ENCODE measurements around the gene PPP1R26.
"Not testable (repeated sequence)": the region's sequence is repeated elsewhere in the genome, so short reads cannot be mapped to it uniquely, and the experiment has no call there.

Gene PPP1R26, protein sequence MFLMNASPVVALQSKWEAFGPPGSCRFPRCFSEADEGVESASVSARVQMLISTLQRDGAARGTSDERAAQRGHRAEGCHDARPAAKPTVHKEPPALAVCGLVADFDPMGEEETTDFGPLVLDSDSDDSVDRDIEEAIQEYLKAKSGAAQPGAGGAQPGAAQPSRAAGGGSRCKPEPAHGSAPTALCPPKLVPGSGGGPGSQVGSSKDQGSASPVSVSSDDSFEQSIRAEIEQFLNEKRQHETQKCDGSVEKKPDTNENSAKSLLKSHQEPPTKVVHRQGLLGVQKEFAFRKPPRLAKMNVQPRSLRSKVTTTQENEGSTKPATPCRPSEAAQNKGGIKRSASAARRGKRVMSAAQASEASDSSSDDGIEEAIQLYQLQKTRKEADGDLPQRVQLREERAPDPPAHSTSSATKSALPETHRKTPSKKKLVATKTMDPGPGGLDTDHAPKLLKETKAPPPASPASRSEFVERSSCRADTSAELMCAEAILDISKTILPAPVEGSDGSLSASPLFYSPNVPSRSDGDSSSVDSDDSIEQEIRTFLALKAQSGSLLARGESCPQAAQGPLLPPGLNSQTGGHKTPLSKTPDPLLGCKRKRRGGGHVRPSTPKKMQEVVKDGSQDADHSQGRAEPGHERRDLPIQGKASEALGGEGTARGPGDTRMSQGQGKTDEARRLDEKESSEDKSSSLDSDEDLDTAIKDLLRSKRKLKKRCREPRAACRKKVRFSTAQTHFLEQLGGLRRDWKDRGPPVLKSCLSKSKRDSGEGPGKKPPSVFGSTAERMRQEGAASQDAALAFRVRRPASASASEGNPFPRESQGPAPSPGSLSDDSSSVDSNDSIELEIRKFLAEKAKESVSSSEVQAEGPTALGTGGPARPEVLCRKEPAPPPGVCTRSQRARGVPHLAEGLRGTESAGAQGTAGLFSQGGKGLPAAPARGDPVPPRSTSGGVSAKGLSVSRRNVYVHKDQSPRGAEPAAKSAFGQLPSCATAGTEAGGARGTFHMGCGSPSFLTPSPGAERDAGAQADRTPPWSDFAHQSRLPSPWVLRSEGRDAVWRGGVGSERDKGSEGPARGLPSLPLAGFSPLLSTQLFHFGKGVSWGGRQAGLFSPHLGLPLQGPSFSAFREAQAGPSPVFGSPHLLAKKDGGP (N-terminal part only)

DNA sequence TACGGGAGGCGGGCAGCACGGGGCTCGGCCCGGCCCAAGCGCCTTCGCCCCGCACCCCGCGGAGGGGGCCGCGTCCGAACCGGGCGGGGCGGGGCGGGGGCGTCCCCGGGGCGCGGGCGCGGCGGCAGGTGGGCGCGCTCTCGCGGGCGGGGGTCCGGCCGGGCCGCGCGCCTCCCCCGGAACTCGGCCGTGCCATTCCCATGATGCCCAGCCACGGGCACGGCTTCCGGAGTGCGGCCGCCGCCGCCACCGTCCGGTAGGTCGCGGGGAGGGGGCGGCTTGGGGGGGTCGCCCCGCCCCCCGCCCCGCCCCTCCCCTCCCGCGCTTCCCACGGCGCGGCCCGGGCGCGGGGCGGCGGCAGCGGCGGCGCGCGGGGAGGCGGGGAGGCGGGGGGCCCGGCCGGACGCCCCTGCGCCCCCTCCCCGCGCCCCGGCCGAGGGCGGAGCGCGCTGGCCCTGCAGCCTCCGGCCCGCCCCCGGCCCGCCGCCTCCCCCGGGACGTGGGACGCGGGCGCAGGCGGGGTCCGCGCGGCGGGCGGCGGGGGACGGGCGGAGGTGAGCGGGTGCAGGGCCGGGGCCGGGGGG, at the start of gene PPP1R26:
Gene PPP1R26 (plus strand): TSS at position 314 of the 584 bp plus-strand sequence. CDS start 4,729 bp downstream, outside the sequence.
- no peak for DNase-seq (ENCODE audit: low read depth)
- H3K4me3 ChIP-seq (ENCODE audit: low read depth, low read length): peak within 1 kb of the TSS; percentile 81

DNA sequence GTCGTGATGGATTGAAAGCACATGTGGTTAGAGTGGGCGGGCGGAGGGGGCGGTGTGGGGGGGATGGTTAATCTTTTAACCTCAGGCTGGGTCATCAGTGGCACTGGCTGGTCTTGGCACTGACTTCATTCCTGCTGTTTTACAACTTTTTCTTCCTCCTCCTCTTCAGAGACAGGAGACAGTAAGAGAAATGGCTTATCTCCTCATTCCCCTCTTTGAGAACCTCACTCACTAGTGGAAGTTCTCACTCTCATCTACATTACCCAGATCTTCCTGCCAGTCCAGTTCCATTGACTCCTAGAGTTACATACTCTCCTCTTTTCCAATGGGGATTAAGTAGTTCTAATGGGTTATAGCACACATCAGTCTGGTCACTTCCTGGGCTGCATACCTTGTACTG, 42.3 kb upstream of the PPP1R26 start:
- no peak for DNase-seq (ENCODE audit: low read depth)
- no peak overlapping the region for H3K4me3 ChIP-seq (ENCODE audit: low read depth, low read length)

DNA sequence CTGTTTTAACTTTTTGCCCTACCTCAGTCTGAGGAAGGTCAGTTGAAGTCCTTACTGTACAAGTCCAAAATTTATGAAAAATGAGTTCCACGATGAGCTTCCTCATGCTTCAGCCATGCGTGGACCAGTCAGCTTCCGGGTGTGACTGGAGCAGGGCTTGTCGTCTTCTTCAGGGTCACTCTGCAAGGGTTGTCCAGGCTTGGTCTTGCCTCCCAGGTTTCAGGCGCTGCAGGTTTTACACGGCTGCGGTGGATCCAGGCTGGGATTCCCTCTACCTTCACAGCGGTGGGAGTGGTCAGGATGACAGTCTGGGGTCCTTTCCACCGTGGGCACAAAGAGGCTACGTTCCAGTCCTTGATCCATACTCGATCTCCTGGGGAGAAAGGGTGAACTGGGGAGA, 41.9 kb upstream of the PPP1R26 start:
- not testable (repeated sequence) for H3K4me3 ChIP-seq (ENCODE audit: low read depth, low read length); DNase-seq (ENCODE audit: low read depth)

DNA sequence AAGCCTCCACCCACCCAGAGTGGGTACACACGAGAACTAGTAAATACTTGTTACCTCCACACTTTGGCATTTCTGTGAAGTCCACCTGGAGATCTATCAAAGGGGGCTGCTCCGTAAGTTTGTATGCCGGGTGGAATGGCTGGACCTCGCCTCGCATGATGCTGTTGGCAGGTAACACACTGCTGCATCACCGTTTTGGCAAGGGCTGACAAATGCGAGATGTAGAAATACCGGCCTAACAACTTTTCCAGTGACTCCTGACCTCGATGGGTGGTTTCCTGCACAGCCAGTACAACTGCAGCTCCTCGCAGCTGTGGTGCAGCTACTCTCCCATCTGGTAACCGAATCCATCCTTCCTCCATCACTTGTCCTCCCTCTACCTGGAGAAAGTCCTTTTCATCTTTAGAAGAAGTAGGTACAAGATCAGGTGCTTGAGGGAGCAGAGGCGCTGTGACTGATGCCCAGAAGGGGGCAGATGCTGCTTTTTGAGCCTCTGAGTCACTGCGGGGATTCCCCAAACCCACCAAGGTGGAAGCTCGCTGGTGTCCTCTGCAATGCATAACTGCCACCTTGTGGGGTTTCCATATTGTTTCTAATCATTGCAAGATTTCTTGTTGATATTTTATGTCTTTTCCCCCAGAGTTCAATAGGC, 40.9 kb upstream of the PPP1R26 start:
- DNase-seq (ENCODE audit: low read depth); H3K4me3 ChIP-seq (ENCODE audit: low read depth, low read length): not testable (repeated sequence)

DNA sequence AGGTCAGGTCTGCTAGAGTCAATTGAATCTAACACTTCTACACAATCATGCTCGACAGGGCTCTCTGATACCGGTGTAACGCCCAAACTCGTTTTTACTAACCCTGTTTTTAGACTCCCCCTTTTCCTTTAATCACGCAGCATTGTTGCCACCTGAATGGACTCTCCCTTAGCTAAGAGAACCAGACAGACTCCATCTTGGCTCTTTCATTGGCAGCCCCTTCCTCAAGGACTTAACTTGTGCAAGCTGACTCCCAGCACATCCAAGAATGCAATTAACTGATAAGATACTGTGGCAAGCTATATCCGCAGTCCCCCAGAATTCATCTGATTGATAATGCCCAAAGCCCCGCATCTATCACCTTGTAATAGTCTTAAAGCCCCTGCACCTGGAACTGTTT, 40.1 kb upstream of the PPP1R26 start:
- not testable (repeated sequence) for H3K4me3 ChIP-seq (ENCODE audit: low read depth, low read length); DNase-seq (ENCODE audit: low read depth)

DNA sequence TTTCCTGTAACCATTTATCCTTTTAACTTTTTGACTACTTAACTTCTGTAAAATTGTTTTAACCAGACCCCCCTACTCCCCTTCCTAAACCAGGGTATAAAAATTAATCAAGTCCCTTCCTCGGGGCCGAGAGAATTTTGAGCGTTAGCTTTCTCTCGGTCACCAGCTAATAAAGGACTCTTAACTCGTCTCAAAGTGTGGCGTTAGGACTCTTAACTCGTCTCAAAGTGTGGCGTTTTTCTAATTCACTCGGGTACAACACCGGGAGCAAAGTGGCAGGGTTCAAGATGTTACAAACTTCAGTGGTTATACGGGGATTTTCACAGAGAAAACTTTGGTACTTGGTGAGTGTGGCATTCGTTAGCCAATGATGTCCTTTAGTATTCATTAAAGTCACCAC, 39.7 kb upstream of the PPP1R26 start:
- no peak for DNase-seq (ENCODE audit: low read depth)
- no peak overlapping the region for H3K4me3 ChIP-seq (ENCODE audit: low read depth, low read length)

DNA sequence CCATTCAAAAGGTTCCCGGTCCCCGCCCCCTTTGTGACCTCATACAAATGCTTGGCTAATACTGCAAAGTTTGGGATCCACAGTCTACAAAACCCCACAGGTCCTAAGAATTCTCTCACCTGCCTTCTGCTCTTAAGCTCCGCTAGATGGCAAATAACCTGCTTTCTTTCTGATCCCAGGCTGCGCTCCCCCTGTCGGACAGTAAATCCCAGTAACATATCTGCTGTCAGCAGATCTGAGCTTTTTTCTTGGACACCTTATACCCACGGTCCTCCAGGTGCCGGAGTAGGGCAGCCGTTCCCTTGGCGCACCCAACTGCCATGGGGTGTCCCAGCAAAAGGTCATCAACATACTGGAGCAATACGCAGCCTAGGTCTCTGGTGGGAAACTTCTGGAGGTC, 39.0 kb upstream of the PPP1R26 start:
- no peak overlapping the region for H3K4me3 ChIP-seq (ENCODE audit: low read depth, low read length)
- no peak for DNase-seq (ENCODE audit: low read depth)

DNA sequence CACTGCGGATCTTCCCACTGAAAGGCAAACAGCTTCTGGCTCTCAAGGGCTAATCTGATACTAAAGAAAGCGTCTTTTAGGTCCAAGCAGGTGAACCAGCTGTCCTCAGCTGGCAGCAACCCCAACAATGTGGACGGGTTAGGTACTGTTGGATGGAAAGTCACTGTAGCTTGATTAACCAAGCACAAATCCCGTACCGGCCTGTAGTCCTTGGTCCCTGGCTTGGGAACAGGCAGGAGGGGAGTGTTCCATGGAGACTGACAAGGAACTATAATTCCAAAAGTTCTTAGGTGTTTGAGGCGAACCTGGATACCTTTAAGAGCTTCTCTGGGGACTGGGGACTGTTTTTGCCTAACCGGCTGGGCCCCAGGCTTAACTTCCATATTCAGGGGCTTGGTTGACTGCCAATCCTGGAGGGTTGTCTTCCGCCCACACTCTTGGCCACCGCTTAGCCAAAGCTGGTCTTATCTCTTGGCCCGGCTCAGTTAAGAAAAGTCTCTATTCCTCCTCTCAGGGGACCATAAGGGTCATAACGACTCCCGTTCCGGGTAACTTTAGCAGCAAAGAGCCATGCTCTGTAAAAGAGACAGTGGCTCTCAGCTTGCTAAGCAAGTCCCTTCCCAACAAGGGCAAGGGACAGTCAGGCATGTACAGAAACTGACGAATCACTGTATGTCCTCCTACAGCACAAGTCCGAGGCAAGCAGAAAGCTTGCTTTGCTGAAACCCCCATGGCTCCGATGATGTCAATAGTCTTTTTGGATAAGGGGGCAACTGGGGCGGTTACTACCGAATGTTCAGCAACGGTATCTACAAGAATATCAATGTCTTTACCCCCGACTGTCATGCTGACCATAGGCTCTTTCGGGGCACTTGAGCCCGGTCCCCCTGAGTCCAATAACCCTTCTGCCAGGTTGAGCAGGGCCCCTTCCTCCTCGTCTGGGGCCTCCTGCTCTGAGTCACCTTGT, 38.2 kb upstream of the PPP1R26 start:
- not testable (repeated sequence) for DNase-seq (ENCODE audit: low read depth)

DNA sequence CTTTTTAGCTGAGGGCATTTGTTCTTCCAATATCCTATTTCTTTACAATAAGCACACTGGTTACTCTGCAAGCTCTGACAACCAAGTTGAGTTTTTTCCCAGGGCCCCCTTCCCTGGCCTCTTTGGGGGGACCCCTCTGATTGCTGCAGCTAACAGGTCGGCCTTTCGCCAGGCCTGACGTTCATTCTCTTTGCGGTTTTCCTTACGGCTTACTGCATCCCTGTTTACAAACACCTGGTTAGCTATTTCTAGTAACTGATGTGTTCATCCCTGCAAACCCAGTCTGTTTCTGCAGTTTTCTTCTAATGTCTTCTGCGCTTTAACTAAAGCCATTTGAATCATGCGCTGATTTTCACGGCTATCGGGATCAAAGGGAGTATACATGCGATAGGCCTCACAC, 37.5 kb upstream of the PPP1R26 start:
- no peak overlapping the region for H3K4me3 ChIP-seq (ENCODE audit: low read depth, low read length)
- DNase-seq (ENCODE audit: low read depth): no peak

More for the DNA sequence above, 38.2 kb upstream of the PPP1R26 start:
- not testable (repeated sequence) for H3K4me3 ChIP-seq (ENCODE audit: low read depth, low read length)

DNA sequence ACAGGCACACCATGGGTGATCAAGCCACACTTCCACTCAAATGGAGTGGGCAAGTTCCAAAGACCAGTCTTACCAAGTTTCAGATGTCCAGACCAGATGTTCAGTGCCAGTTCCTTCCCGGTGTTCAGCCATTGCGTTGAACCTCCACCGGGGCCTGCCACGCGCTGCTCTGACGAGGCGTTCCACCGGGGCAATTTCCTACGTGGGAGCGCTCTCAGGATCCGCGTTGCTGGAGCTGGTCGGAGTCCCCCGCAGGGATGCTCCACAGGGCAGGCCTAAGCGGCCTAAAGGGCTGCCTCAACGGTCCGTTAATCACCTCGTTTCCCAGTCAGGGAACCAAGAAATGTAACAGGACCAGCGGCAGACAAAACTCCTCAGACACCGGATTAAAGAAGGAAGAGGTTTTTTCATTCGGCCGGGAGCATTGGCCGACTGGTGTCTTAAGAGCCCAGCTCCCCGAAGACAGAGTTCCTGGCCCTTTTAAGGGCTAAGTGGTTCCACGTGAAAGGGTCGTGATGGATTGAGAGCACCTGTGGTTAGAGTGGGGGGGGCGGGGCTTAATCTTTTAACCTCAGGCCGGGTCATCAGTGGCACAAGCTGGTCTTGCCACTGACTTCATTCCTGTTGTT, 35.7 kb upstream of the PPP1R26 start:
- DNase-seq (ENCODE audit: low read depth): no peak
- no peak overlapping the region for H3K4me3 ChIP-seq (ENCODE audit: low read depth, low read length)

DNA sequence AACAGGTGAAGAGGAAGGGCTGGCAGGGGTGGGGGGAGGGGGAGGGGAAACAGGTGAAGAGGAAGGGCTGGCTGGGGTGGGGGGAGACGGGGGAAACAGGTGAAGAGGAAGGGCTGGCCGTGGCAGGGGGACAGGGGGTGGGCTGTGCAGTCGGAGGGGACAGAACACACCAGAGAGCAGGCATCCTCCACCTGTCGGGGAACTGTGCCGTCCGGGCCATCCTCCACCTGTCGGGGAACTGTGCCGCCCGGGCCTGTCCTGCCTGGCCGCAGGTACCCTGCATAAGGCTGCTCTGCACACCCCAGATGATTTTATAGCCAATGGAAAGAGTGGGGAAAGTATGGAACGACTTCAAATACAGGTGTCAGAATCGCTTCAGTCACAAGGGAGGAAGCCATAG, 32.5 kb upstream of the PPP1R26 start:
- no peak for DNase-seq (ENCODE audit: low read depth)
- H3K4me3 ChIP-seq (ENCODE audit: low read depth, low read length): no peak overlapping the region

DNA sequence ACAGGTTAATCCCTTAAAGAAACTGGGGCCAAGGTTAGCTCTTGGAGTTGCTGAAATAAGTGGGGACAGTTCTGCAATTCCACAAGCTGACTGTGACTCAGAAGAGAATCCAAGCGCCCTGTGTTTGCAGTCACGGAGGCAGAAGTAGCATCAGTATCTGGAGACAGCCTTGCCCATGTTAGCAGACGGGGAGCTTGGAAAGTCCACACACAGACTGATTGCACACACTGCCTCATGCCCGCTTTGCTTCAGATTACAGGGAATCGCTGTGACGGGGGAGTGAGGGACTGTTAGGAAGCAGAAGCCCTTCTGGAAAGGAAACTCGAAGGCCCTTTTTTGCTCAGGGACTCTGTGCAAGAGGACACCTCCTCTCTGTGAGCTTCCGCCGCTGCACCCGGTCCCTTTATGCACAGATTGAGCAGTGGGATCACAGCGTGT, 30.9 kb upstream of the PPP1R26 start:
- DNase-seq (ENCODE audit: low read depth): no peak
- H3K4me3 ChIP-seq (ENCODE audit: low read depth, low read length): no peak overlapping the region

DNA sequence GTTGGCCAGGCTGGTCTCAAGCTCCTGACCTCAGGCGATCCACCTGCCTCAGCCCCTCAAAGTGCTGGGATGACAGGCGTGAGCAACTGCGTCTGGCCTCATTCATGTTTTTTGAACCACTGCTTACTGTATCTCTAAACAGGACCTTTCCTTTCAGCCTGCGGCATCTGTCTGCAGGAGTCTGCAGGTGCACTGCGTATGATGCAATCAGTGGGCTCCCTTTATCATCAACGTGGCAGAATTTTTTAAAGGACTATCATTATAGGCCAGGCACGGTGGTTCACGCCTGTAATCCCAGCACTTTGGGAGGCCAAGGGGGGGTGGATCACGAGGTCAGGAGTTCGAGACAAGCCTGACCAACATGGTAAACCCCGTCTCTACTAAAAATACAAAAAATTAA, 30.1 kb upstream of the PPP1R26 start:
- DNase-seq (ENCODE audit: low read depth); H3K4me3 ChIP-seq (ENCODE audit: low read depth, low read length): not testable (repeated sequence)

DNA sequence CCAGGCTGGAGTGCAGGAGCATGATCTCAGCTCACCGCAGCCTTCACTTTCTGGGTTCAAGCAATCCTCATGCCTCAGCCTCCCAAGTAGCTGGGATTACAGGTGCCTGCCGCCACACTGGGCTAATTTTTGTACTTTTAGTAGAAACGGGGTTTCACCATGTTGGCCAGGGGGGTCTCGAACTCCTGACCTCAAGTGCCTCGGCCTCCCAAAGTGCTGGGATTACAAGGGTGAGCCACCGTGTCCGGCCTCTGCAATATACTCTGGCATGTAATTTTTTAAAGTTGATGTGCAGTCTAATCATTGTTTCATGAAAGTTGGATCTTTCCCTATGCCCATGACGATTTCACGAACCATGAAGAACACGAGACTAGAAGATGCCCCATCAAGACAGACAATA, 28.6 kb upstream of the PPP1R26 start:
- H3K4me3 ChIP-seq (ENCODE audit: low read depth, low read length): no peak overlapping the region
- DNase-seq (ENCODE audit: low read depth): no peak

DNA sequence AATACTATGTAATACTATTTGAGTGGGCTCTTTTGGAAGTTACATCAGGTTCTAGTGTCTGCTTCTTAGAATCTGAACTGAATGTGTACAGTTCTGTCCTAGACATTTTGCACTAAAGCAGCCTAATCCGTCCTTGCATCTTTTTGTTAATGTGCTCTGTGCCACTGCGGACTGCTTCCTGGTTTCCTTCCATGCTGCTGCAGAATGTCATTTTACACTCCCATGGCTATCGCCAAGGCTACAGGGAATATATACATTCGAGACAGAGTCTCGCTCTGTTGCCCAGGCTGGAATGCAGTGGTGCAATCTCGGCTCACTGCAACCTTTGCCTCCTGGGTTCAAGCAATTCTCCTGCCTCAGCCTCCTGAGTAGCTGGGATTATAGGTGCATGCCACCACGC, 27.7 kb upstream of the PPP1R26 start:
- DNase-seq (ENCODE audit: low read depth); H3K4me3 ChIP-seq (ENCODE audit: low read depth, low read length): not testable (repeated sequence)

DNA sequence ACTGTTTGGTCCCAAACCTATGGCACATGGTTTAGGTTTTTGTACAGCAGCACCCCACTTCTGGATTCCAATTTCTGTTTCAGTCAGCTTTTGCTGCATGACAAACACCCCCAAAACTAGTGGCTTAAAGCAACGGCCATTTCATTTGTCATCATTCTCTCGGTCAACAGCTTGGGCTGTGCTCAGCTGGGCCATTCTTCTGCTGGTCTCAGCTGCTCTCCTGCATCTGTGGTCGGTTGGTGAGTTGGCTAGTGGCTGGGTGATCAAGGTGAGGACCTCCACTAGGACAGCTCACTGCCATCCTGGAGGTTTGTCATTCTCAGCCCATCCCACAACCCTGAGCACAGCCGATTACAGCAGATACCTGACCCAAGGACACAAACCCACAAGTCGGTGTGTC, 24.8 kb upstream of the PPP1R26 start:
- no peak for DNase-seq (ENCODE audit: low read depth)
- no peak overlapping the region for H3K4me3 ChIP-seq (ENCODE audit: low read depth, low read length)

DNA sequence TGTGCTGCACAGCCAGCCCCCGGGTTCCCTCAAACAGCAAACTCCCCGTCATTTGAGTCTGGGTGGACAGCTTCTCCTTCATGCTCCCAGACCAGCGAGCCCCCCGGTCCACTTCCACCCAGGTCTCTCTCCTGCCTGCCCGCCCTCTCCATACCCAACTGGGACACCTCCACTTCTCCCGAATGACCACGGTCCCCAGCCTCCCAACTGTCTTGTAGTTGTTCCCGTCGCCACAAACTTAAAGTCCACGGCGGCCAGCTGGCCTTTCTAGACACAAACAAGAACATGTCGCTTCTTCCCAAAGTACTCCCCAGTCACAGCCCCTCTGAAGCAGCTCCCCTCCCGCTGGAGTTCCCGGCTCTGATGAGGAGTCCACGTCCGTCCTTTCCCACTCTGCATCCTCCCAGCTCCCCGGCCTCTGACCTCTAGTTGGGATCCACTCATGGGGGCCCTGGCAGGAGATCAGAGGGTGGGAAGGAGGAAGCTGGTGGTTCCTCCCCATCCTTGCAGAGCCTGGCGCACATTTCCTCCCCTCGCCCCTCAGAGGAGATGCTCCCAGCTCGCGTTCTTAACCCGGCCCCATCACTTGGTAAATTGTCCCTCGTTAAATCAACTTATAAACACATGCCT, 24.1 kb upstream of the PPP1R26 start:
- DNase-seq (ENCODE audit: low read depth): no peak
- no peak overlapping the region for H3K4me3 ChIP-seq (ENCODE audit: low read depth, low read length)

All from skeletal muscle cell (primary cell).